ENCODE data around the gene NKIRAS2. TPM values are rescaled to one million over a fixed set of nuclear protein-coding genes. Genes with fewer than 3 reads are reported as not detected.

The NKIRAS2 gene
- total and polyA plus RNA-seq, 4 donors = 24.7 to 79.6 (median 65.8) TPM

- H3K36me3 ChIP-seq (ENCODE audit: control insufficient read depth, insufficient read depth, low read length) = no peaks in the 10 kb centered on the region
- no peaks in the 10 kb centered on the region for H3K9me3 ChIP-seq (ENCODE audit: control insufficient read depth, insufficient read depth, low read length)
- 68% methylated on average over 7 of the region's 7 CpGs for WGBS (ENCODE audit: insufficient coverage)
- H3K4me1 ChIP-seq (ENCODE audit: control insufficient read depth, insufficient read depth, low read length) = peaks cover 5% of the 10 kb centered on the region
- no peak overlapping the region for H3K27ac ChIP-seq (ENCODE audit: low read depth, low read length)
- no peak overlapping the region for H3K4me3 ChIP-seq (ENCODE audit: low read depth, low read length)
- H3K27me3 ChIP-seq (ENCODE audit: control insufficient read depth, insufficient read depth, low read length) = peaks cover 21% of the 10 kb centered on the region
- no peak for DNase-seq (ENCODE audit: low read depth in 4 of 6, low spot score in 6 of 6)
These were observed 38.2 kb downstream of the NKIRAS2 start for GRCh38 chr17:42058063-42058462.

GRCh38 chr17:42059815-42060214 is 39.9 kb downstream of the NKIRAS2 start:
- no peaks in the 10 kb centered on the region for H3K36me3 ChIP-seq (ENCODE audit: control insufficient read depth, insufficient read depth, low read length)
- H3K27me3 ChIP-seq (ENCODE audit: control insufficient read depth, insufficient read depth, low read length) = peaks cover 7% of the 10 kb centered on the region
- DNase-seq (ENCODE audit: low read depth in 4 of 6, low spot score in 6 of 6) = no peak
- no peak overlapping the region for H3K27ac ChIP-seq (ENCODE audit: low read depth, low read length)
- H3K4me3 ChIP-seq (ENCODE audit: low read depth, low read length) = no peak overlapping the region
- H3K4me1 ChIP-seq (ENCODE audit: control insufficient read depth, insufficient read depth, low read length) = peaks cover 15% of the 10 kb centered on the region
- WGBS (ENCODE audit: insufficient coverage) = 100% methylated on average over 1 of the region's 4 CpGs
- no peaks in the 10 kb centered on the region for H3K9me3 ChIP-seq (ENCODE audit: control insufficient read depth, insufficient read depth, low read length)

DNA sequence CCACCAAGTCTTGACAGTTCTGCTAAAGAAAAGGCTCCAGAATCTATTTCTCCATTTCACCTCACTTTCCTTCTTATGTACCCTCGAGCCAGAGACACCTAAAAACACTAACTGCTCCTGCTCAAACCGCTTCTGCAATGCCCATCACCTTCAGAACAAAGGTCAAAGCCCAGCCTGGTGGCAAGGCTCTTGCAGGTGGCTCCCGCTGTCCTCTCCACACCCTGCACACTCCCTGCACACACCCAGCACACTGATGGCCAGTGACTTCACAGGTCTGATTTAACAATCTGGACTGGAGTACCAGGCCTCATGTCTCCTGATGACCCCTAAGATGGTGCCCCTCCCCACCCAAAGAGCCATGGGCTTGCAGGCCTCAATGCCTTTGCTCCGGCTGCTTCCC is 40.3 kb downstream of the NKIRAS2 start:
- Histone ChIP-seq H3K9me3 (ENCODE audit: control insufficient read depth, insufficient read depth, low read length) (no peaks in the 10 kb centered on the region), H3K36me3 (ENCODE audit: control insufficient read depth, insufficient read depth, low read length) (no peaks in the 10 kb centered on the region), H3K27me3 (ENCODE audit: control insufficient read depth, insufficient read depth, low read length) (peaks cover 3% of the 10 kb centered on the region), H3K4me3 (ENCODE audit: low read depth, low read length) (no peak overlapping the region), H3K27ac (ENCODE audit: low read depth, low read length) (no peak overlapping the region), H3K4me1 (ENCODE audit: control insufficient read depth, insufficient read depth, low read length) (peaks cover 14% of the 10 kb centered on the region)
- DNase-seq (ENCODE audit: low read depth in 4 of 6, low spot score in 6 of 6) = no peak
- WGBS (ENCODE audit: insufficient coverage) = 85% methylated on average over 4 of the region's 4 CpGs

- H3K9me3 ChIP-seq (ENCODE audit: control insufficient read depth, insufficient read depth, low read length) = no peaks in the 10 kb centered on the region
- no peak for DNase-seq (ENCODE audit: low read depth in 4 of 6, low spot score in 6 of 6)
- 66% methylated on average over 5 of the region's 5 CpGs for WGBS (ENCODE audit: insufficient coverage)
- H3K27ac ChIP-seq (ENCODE audit: low read depth, low read length) = no peak overlapping the region
- no peaks in the 10 kb centered on the region for H3K36me3 ChIP-seq (ENCODE audit: control insufficient read depth, insufficient read depth, low read length)
- H3K27me3 ChIP-seq (ENCODE audit: control insufficient read depth, insufficient read depth, low read length) = no peaks in the 10 kb centered on the region
- peaks cover 10% of the 10 kb centered on the region for H3K4me1 ChIP-seq (ENCODE audit: control insufficient read depth, insufficient read depth, low read length)
- no peak overlapping the region for H3K4me3 ChIP-seq (ENCODE audit: low read depth, low read length)
These were observed 42.0 kb downstream of the NKIRAS2 start for GRCh38 chr17:42061646-42062487.

- WGBS (ENCODE audit: insufficient coverage) = 83% methylated on average over 14 of the region's 14 CpGs
- Histone ChIP-seq H3K36me3 (ENCODE audit: control insufficient read depth, insufficient read depth, low read length) (no peaks in the 10 kb centered on the region), H3K27ac (ENCODE audit: low read depth, low read length) (no peak overlapping the region)
These were observed 42.8 kb downstream of the NKIRAS2 start for GRCh38 chr17:42062681-42063080.

DNA sequence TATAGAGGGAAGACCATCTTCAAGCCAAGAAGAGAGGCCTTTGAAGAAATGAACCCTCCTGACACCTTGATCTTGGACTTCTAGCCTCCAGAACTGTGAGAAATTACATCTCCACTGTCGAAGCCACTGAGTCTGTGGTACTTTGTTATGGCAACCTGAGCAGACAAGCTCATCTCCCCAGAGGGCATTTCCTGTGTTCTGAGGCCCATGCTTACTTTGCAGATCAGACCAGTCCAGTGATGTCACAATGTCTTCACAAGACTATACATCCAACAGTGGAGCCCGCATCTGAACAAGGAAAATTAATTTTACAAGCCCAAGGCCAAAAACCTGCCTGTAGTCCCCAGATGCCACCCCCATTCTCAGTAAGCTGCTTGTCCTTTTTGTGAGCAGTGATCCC is 45.3 kb downstream of the NKIRAS2 start:
- H3K4me3 ChIP-seq (ENCODE audit: low read depth, low read length) = no peak overlapping the region
- no peaks in the 10 kb centered on the region for H3K36me3 ChIP-seq (ENCODE audit: control insufficient read depth, insufficient read depth, low read length)
- peaks cover 19% of the 10 kb centered on the region for H3K4me1 ChIP-seq (ENCODE audit: control insufficient read depth, insufficient read depth, low read length)
- 60% methylated on average over 1 of the region's 2 CpGs for WGBS (ENCODE audit: insufficient coverage)
- no peak for DNase-seq (ENCODE audit: low read depth in 4 of 6, low spot score in 6 of 6)
- no peak overlapping the region for H3K27ac ChIP-seq (ENCODE audit: low read depth, low read length)
- no peaks in the 10 kb centered on the region for H3K9me3 ChIP-seq (ENCODE audit: control insufficient read depth, insufficient read depth, low read length)
- no peaks in the 10 kb centered on the region for H3K27me3 ChIP-seq (ENCODE audit: control insufficient read depth, insufficient read depth, low read length)

More at GRCh38 chr17:42062681-42063080, 42.8 kb downstream of the NKIRAS2 start:
- H3K4me1 ChIP-seq (ENCODE audit: control insufficient read depth, insufficient read depth, low read length) = peaks cover 15% of the 10 kb centered on the region
- H3K4me3 ChIP-seq (ENCODE audit: low read depth, low read length) = no peak overlapping the region
- H3K27me3 ChIP-seq (ENCODE audit: control insufficient read depth, insufficient read depth, low read length) = no peaks in the 10 kb centered on the region
- no peaks in the 10 kb centered on the region for H3K9me3 ChIP-seq (ENCODE audit: control insufficient read depth, insufficient read depth, low read length)
- DNase-seq (ENCODE audit: low read depth in 4 of 6, low spot score in 6 of 6) = no peak

DNA sequence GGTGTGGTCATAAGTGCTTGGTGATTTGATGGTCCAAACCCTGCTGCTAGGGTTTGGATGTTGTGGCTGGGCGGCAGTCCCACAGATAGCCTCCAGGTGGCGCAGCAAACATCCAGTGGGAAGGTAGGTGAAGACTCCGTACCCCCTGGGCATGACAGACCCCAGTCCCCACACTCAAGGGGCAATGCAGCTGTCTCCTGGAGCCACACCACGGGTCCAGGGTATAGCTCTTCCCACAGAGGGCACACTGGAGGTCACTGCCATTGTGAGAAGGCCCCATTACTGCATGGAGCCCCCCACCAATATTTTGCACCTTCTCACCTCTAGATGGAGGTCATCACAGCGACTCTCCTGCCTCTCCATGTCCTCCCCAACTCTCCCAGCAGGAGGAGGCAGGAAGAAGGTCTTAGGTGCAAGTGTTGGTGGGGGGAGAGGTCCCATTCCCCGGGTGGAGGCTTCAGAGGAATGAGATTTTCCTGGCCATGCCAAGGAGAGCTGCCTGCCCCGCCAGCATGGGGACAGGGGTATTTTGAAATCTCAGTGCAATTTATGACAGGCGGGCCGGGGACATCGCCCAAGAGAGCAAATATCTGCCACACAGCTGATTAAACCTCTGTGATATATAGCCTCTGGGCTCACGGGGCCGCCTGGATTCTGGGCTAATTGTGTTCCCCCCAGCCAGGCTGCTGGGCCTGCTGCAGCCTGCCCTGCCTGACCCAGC is 47.6 kb downstream of the NKIRAS2 start:
- peak in 4 of 6 donors; percentile 11 to 55 (median 38) for DNase-seq (ENCODE audit: low read depth in 4 of 6, low spot score in 6 of 6)
- Histone ChIP-seq H3K27ac (ENCODE audit: low read depth, low read length) (no peak overlapping the region), H3K4me3 (ENCODE audit: low read depth, low read length) (no peak overlapping the region), H3K9me3 (ENCODE audit: control insufficient read depth, insufficient read depth, low read length) (no peaks in the 10 kb centered on the region), H3K27me3 (ENCODE audit: control insufficient read depth, insufficient read depth, low read length) (peaks cover 18% of the 10 kb centered on the region), H3K36me3 (ENCODE audit: control insufficient read depth, insufficient read depth, low read length) (no peaks in the 10 kb centered on the region), H3K4me1 (ENCODE audit: control insufficient read depth, insufficient read depth, low read length) (peaks cover 19% of the 10 kb centered on the region)
- WGBS (ENCODE audit: insufficient coverage) = 19% methylated on average over 7 of the region's 12 CpGs

GRCh38 chr17:42068979-42069378 is 49.1 kb downstream of the NKIRAS2 start:
- Histone ChIP-seq H3K4me1 (ENCODE audit: control insufficient read depth, insufficient read depth, low read length) (peaks cover 15% of the 10 kb centered on the region), H3K9me3 (ENCODE audit: control insufficient read depth, insufficient read depth, low read length) (no peaks in the 10 kb centered on the region), H3K27me3 (ENCODE audit: control insufficient read depth, insufficient read depth, low read length) (peaks cover 31% of the 10 kb centered on the region), H3K36me3 (ENCODE audit: control insufficient read depth, insufficient read depth, low read length) (no peaks in the 10 kb centered on the region), H3K27ac (ENCODE audit: low read depth, low read length) (no peak overlapping the region), H3K4me3 (ENCODE audit: low read depth, low read length) (no peak overlapping the region)
- DNase-seq (ENCODE audit: low read depth in 4 of 6, low spot score in 6 of 6) = no peak
- 82% methylated on average over 2 of the region's 3 CpGs for WGBS (ENCODE audit: insufficient coverage)

GRCh38 chr17:42071810-42072209 is 51.9 kb downstream of the NKIRAS2 start:
- no peaks in the 10 kb centered on the region for H3K36me3 ChIP-seq (ENCODE audit: control insufficient read depth, insufficient read depth, low read length)
- no peak overlapping the region for H3K27ac ChIP-seq (ENCODE audit: low read depth, low read length)
- no peak overlapping the region for H3K4me3 ChIP-seq (ENCODE audit: low read depth, low read length)
- H3K27me3 ChIP-seq (ENCODE audit: control insufficient read depth, insufficient read depth, low read length) = peaks cover 31% of the 10 kb centered on the region
- DNase-seq (ENCODE audit: low read depth in 4 of 6, low spot score in 6 of 6) = no peak
- no CpG with 5 or more reads among the region's 3 CpGs for WGBS (ENCODE audit: insufficient coverage)
- H3K9me3 ChIP-seq (ENCODE audit: control insufficient read depth, insufficient read depth, low read length) = no peaks in the 10 kb centered on the region
- peaks cover 12% of the 10 kb centered on the region for H3K4me1 ChIP-seq (ENCODE audit: control insufficient read depth, insufficient read depth, low read length)
